Activated CD8-positive, alpha-beta memory T cell treated with anti-CD3 and anti-CD28 coated beads, Interleukin-2, amount 50 U/mL, for 4 hours (primary cell): ENCODE results near the gene COPZ1.
A peak's percentile ranks its signal among the peaks of the same experiment; 100 is the strongest.

Experiments used
- DNase-seq: peaks from one replicate; pipeline ENCODE4 v3.0.0-alpha.2; 2020

Gene COPZ1

DNA sequence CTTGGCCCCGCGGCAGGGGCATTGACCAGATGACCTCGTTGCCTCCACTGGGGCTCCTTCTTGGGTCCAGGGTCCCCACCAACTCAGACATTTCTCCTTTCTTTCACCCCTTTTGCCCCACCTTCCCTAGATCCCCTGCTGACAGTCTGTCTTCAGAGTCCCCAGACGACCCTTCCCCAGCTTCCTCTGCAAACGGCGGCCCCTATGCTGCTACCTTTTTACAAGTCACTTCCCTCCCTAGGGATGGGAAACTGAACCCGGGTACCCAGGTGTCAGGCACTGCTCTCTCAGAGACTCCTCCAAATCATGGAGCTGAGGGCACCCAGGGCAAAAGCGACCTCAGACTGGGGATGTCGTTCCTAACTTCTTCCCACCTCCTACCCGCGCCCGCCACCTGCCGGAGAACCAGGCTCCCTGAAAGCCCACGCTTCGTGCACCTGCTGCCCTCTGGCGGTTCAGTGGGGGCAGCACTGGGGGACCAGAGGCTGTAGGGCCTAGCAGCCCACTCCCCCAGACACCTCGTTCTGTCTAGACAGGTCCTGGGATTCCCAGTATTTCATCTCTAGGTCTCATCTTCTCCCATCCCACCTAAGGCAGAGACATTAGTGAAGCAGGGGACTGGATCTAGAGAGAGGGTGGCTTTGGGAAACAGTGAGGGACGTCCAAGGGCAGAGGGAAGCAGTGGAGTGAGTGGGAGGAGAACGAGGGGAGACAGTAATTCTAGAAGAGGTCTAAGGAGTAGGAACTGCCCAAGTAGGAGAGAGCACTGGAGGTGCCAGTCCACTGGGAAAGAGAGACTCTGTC lies 54.7 kb downstream of the COPZ1 start:
- peak; percentile 91 for DNase-seq

DNA sequence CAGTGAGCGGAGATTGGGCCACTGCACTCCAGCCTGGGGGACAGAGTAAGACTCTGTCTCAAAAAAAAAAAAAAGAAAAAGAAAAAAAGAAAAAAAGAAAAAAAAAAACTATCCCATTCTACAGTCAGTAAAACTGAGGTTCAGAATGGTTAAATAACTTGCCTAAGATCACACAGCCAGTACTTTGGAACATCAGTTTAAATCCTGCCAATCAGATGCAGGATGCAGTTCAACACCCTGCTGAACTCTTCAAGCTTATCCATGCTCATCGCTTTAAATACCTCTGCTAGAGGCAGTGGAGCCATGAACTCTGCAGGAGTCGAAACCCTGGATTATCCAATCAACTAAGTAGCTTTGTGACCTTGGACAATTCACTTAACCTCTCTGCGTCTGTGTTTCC lies 56.2 kb downstream of the COPZ1 start:
- no peak for DNase-seq

GRCh38 chr12:54383041-54383609 lies 58.2 kb downstream of the COPZ1 start:
- no peak for DNase-seq

- no peak for DNase-seq
These were observed 59.7 kb downstream of the COPZ1 start, which contains the start of gene ZNF385A for GRCh38 chr12:54384591-54385041. TSS of gene ZNF385A (minus strand) at chr12:54384733. CDS start at chr12:54384514, 219 bp downstream.

- no peak for DNase-seq
These were observed 60.5 kb downstream of the COPZ1 start for GRCh38 chr12:54385251-54385914.

- no peak for DNase-seq
These were observed 61.6 kb downstream of the COPZ1 start for GRCh38 chr12:54386403-54387113.

GRCh38 chr12:54387114-54387467 lies 62.2 kb downstream of the COPZ1 start:
- DNase-seq, result no peak

GRCh38 chr12:54388237-54389133 lies 63.6 kb downstream of the COPZ1 start:
- no peak for DNase-seq

DNA sequence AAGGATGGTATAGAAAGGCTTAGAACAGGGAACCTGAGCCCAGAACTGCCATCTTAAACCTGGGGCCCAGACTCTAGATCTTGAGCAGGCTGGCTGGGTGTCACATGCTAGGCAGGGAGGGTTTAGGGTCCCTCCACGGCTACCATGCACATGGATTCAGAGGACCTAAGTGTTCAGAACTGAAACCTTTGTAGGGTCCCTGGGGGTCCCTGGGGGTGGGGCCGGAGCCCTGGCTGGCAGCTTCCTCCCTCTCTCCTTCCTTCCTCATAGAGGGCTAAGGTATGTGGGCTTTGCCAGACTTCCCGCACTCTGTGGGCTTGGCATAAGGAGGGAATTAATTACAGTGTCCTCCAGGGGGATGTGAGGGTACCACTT lies 64.2 kb downstream of the COPZ1 start:
- DNase-seq, result no peak

DNA sequence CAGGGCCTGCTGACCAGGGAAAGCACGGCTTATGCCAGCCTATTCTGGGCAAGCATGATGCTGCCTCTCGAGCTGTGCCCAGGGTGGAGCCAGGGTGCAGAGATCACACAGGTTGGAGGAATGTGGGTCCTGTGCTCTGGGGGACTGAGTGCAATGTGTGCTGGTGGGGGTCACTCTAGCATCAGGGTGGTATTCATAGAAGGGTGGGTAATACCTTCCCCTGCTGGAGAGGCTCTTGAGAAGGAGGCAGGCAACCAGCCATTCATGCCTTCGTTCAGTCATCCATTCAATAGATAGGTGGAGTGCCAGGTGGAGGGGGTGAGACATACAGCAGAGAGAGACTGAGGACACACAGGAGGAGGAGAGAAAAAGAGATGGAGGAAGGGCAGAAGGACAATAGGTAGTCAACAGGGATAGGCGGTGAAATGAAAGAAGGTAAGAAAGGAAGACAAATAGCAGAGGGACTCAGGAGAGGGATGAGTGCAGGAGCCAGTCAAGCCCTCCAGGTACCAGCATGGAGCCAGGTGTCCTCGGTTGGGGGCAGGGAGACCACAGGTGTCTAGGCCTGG lies 64.8 kb downstream of the COPZ1 start:
- DNase-seq, result no peak

DNA sequence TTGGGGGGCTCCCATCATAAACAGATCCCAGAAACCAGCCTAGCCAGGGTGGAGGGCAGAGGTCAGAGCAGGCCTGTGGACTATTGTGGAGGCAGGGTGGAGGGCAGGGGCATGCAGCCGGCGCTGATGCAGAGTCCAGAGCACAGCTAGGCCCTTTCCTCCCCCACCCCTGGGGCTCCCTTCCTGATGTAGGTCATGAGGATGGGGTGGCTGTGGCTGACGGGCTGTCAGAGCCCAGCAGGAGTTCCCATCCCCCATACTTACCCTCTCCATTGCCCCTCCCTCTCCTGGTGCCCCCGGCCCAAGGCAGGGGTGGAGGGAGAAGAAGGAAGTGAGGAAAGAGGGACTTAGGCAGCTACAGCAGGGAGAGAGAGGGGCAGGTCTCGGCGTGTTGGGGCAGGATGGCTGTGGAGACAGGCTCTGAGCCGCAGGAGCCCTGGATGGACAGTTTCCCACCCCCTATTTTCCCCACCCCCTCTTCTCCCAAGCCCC lies 65.3 kb downstream of the COPZ1 start:
- DNase-seq, result no peak

- peak; percentile 74 for DNase-seq
These were observed 66.0 kb downstream of the COPZ1 start for GRCh38 chr12:54390668-54391551.

GRCh38 chr12:54392485-54393206 lies 67.7 kb downstream of the COPZ1 start:
- no peak for DNase-seq

DNA sequence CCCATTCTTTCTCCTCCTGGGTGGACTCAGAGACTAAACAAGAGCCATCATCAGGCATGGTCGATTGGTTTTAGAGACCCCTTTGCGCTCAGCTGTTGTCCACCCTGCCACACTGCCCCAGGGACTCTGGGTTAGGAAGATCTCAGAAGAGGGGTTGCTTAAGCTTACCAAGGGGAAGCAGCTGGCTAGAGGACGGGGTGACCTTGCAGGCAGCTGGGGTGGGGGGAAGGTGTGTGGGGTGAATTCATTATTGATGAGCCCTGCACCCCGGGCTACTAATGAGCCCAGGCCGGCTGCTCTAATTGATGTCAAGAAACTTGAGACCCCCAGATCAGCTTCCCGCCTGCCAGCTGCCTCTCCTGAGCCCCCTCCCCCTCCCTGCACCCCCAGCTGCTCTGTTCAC lies 68.3 kb downstream of the COPZ1 start:
- no peak for DNase-seq

DNA sequence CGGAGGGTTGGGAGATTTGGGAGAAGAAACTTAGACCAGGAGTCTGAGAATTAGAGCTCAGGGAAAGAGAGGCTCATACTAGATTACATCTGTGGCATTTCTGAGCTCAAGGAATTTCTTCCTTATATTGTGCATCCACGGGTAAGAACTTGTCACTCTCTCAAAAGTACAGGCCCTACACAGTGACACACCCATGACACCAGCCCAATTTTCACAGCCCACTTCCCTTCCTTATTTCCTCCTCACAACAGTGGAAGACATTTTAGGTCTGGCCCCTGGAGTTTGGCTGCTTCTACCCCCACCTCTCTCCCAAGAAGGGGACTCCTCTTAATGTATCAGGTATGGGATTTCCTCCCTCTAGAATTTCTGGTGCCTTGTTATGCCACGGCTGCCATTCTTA lies 68.8 kb downstream of the COPZ1 start:
- DNase-seq, result no peak

GRCh38 chr12:54394281-54394719 lies 69.4 kb downstream of the COPZ1 start:
- no peak for DNase-seq

DNA sequence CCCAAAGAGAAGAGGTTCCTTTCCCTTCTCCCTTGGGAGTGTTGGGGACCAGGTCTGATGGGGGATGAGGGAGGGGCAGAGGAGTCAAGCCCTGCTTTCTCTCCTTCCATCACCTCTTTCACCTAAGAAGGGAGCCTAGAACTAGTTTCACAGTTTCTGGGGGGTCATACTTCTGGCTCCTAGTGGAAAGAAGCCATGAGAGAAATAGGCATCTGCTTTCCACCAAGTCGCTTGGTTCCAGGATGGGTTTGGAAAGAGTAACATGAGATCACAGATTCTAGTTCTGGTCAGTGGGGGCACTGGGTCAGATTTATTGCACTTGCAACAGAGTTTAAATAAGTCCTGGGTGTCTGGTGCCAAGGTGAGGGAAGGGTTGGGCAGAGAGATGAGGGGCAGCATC lies 70.1 kb downstream of the COPZ1 start:
- no peak for DNase-seq

- DNase-seq, result no peak
These were observed 70.6 kb downstream of the COPZ1 start for GRCh38 chr12:54395545-54395944.

DNA sequence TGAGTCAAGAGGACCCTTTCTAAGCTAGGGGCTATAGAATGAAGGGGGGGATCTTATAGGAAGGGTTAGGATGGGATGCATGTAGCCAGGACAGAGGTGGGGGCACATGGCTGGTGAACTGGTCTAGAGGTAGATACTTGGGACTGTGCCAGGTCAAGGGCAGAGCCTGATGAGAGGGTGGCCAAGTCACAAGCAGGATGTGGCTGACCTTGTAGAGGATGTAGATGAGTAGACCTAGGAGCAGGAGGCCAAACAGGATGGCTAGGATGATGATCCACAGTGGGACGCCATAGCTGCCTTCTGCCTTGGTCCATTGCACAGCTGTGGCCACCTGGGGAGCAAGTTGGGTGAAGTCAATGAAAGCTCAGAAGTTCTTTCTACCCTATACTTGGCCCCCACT lies 72.2 kb downstream of the COPZ1 start:
- no peak for DNase-seq

DNA sequence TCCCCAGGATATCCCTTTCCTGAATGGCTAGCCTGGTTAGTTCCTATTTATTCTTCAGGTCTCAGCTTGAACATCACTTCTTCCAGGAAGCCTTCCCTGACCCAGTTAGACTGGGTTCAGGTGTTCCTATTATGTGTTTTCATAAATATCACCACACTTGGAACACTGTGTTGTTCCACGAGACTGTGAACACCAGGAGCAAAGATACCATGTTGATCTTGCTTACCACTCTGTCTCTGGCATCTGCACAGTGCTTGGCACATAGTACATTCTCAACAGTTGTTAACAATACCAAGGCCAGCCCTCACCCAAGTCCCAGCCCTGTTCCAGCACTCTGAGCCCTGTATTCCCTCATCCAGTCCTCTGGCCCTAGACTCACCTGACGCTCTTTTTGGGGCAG lies 73.3 kb downstream of the COPZ1 start:
- DNase-seq, result no peak
